GM21526 (cell line): Measurements from ENCODE around the gene MRPL58.
A peak's percentile ranks its signal among the peaks of the same experiment; 100 is the strongest.
"Not testable (repeated sequence)": the region's sequence is repeated elsewhere in the genome, so short reads cannot be mapped to it uniquely, and the experiment has no call there.

ENCODE experiments used
- ATAC-seq: cut with Tn5 transposase; IDR thresholded peaks from one replicate; pipeline ENCODE4 v1.9.1; 2021; ENCODE audit warnings: moderate library complexity; ENCODE audit not compliant: unreplicated experiment, low FRiP score

MRPL58 gene

GRCh38 chr17:74986206-74986576, 26.3 kb upstream of the MRPL58 start:
- ATAC-seq = no peak

- peak; percentile 86 for ATAC-seq
Measured at GRCh38 chr17:74987418-74987908, 25.0 kb upstream of the MRPL58 start, which contains the start of gene CDR2L. TSS of gene CDR2L (plus strand) at chr17:74987632. CDS start at chr17:74988044, 412 bp downstream.

- peak; percentile 28 for ATAC-seq
Measured at GRCh38 chr17:74987909-74988711, 24.4 kb upstream of the MRPL58 start.

- ATAC-seq = no peak
Measured at GRCh38 chr17:74990581-74991105, 21.8 kb upstream of the MRPL58 start.

- no peak for ATAC-seq
Measured at GRCh38 chr17:74992223-74992622, 20.2 kb upstream of the MRPL58 start.

- ATAC-seq = no peak
Measured at GRCh38 chr17:74994440-74994839, 18.0 kb upstream of the MRPL58 start.

- no peak for ATAC-seq
Measured at GRCh38 chr17:74995847-74996246, 16.6 kb upstream of the MRPL58 start.

- ATAC-seq = no peak
Measured at GRCh38 chr17:74998783-74999182, 13.7 kb upstream of the MRPL58 start.

GRCh38 chr17:74999523-74999922, 12.9 kb upstream of the MRPL58 start:
- ATAC-seq = no peak

- ATAC-seq = no peak
Measured at GRCh38 chr17:75001915-75002843, 10.3 kb upstream of the MRPL58 start.

GRCh38 chr17:75003070-75003956, 9.2 kb upstream of the MRPL58 start:
- ATAC-seq = no peak

GRCh38 chr17:75003957-75004355, 8.5 kb upstream of the MRPL58 start:
- no peak for ATAC-seq

- no peak for ATAC-seq
Measured at GRCh38 chr17:75004371-75004770, 8.1 kb upstream of the MRPL58 start.

GRCh38 chr17:75005291-75005690, 7.2 kb upstream of the MRPL58 start:
- no peak for ATAC-seq

- not testable (repeated sequence) for ATAC-seq
Measured at GRCh38 chr17:75006084-75006483, 6.4 kb upstream of the MRPL58 start.

GRCh38 chr17:75006653-75007052, 5.8 kb upstream of the MRPL58 start:
- no peak for ATAC-seq

- ATAC-seq = no peak
Measured at GRCh38 chr17:75008373-75008772, 4.1 kb upstream of the MRPL58 start.

GRCh38 chr17:75009139-75009724, 3.2 kb upstream of the MRPL58 start:
- ATAC-seq = no peak

- no peak for ATAC-seq
Measured at GRCh38 chr17:75010683-75011400, 1.6 kb upstream of the MRPL58 start.
